ENCODE data around the gene FAM81A. TPM values are rescaled to one million over a fixed set of nuclear protein-coding genes. Genes with fewer than 3 reads are reported as not detected.

FAM81A gene
- 0.19 and 0.78 TPM in 2 replicates for total RNA-seq

DNA sequence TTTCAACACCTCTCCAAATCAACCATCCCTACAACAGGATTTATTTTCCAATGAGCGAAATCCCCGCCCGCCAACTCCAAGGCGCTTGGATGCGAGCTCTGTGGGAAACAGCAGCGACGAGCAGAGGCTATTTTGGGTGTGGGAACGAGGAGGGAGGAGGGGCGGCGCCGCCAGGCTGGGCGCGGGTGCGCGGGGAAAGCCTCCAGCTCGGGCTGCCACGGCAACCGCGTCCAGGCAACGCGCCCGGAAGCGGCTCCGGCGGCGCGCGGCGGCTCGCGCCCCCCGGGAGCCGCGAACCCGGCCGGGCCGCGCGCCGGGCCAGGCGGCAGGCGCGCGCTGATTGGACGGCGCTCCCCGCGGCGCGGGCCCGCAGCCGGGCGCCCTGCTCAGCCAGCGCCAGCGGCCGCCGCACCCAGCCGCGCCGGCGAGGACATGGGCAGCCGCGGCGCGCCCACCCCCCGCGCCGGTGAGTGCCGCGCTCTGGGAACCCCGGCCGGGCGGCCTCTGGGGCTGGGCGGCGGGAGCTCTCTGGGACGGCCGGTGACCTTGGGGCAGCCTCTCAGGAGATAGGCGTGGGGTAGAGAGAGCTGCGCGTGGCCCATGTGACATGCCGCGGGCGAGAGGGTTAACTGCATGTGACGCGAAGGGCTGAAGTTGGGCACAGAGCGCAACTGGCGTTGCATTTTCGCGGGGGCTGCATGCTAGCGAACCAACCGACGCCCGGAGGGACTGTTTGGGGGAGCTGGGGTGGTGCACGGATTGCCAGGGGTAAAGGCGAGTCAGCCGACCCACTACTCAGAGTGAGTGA, at the start of gene FAM81A:
FAM81A (plus strand) TSS at position 370 of the 808 bp plus-strand sequence. CDS start 20,441 bp downstream, outside the sequence.

Other genes with a start within 250 kb of the FAM81A start
- gene LDHAL6B, start 231.3 kb upstream of the FAM81A start, total RNA-seq, result not detected in 2 replicates
- 80.5 and 96.1 TPM in 2 replicates for gene MYO1E, start 65.3 kb upstream of the FAM81A start, total RNA-seq
- gene GCNT3, start 173.6 kb downstream of the FAM81A start, total RNA-seq, result 4.2 and 5.6 TPM in 2 replicates
- 52.3 and 53.6 TPM in 2 replicates for gene GTF2A2, start 219.3 kb downstream of the FAM81A start, total RNA-seq